GM23338 (cell line): ENCODE measurements around the gene SYNPR.

ENCODE experiments used
- CREB1 ChIP-seq: fragments of 250-450 bp; sonication (Bioruptor Pico); IDR thresholded peaks from 2 replicates; pipeline ENCODE4 v1.5.0; 2020; ENCODE audit warnings: low read depth, mild to moderate bottlenecking, moderate library complexity
- EZH2 ChIP-seq: fragments of 200-600 bp; sonication (generic); IDR thresholded peaks from one replicate; pipeline ENCODE4 v1.8.0; 2017; ENCODE audit warnings: antibody characterized with exemption, mild to moderate bottlenecking, low read depth; ENCODE audit not compliant: unreplicated experiment
- EZH2phosphoT487 ChIP-seq: fragments of 200-600 bp; sonication (generic); IDR thresholded peaks from one replicate; pipeline ENCODE4 v1.8.1; 2018; ENCODE audit warnings: antibody characterized with exemption; ENCODE audit not compliant: unreplicated experiment
- JUNB ChIP-seq: IDR thresholded peaks from one replicate; pipeline ENCODE4 v1.6.1; 2016; ENCODE audit warnings: antibody characterized with exemption; ENCODE audit not compliant: unreplicated experiment
- NANOG ChIP-seq: IDR thresholded peaks from 2 replicates; pipeline ENCODE4 v1.6.1; 2016; ENCODE audit warnings: antibody characterized with exemption, borderline replicate concordance
- POLR2AphosphoS5 ChIP-seq: IDR thresholded peaks from 2 replicates; pipeline ENCODE4 v1.6.1; 2016; ENCODE audit warnings: antibody characterized with exemption, low read depth
- REST ChIP-seq: IDR thresholded peaks from one replicate; pipeline ENCODE4 v1.6.1; 2018; ENCODE audit warnings: antibody characterized with exemption; ENCODE audit not compliant: unreplicated experiment
- TF ChIP-seq, protein P1 (sequence below), 2 experiments: fragments of 200-600 bp in 1 of 2; sonication (generic) in 1 of 2; conservative IDR thresholded peaks; 2 replicates each; pipeline versions ENCODE4 v1.5.1 to v1.6.1; 2016 to 2017; ENCODE audit warnings: antibody characterized with exemption in 2 of 2, low read depth in 2 of 2, mild to moderate bottlenecking in 2 of 2, moderate library complexity in 1 of 2
- TF ChIP-seq, protein P2 (sequence below): IDR thresholded peaks from 2 replicates; pipeline ENCODE4 v1.6.1; 2016; ENCODE audit warnings: antibody characterized with exemption

DNA sequence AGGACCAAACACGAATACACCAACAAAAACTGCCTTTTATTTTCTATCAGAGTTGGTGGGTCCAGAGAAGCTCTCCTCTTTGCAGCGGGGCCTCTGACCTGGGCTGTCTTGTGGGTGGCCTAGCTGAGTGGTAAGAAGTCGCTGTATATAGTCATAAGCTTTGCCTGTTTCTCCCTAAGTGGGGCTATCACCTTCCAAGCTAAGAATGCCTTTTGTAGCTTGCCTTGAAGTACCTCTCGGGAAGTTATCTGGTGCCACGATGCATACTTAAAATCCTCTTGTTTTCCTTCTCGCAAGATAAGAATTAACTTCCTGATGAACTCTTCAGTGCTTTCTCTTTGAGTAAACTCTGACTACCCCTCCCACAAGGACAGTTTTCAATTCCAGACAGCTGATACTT, 178.8 kb downstream of the SYNPR start:
- no peak for TF ChIP-seq POLR2AphosphoS5
- TF ChIP-seq, protein P1, sequence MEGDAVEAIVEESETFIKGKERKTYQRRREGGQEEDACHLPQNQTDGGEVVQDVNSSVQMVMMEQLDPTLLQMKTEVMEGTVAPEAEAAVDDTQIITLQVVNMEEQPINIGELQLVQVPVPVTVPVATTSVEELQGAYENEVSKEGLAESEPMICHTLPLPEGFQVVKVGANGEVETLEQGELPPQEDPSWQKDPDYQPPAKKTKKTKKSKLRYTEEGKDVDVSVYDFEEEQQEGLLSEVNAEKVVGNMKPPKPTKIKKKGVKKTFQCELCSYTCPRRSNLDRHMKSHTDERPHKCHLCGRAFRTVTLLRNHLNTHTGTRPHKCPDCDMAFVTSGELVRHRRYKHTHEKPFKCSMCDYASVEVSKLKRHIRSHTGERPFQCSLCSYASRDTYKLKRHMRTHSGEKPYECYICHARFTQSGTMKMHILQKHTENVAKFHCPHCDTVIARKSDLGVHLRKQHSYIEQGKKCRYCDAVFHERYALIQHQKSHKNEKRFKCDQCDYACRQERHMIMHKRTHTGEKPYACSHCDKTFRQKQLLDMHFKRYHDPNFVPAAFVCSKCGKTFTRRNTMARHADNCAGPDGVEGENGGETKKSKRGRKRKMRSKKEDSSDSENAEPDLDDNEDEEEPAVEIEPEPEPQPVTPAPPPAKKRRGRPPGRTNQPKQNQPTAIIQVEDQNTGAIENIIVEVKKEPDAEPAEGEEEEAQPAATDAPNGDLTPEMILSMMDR (conservative IDR thresholded peaks at IDR 0.05; ENCODE audit: low read depth in 2 of 2) = no peak
- no peak for TF ChIP-seq EZH2
- TF ChIP-seq REST = no peak
- no peak for TF ChIP-seq EZH2phosphoT487
- no peak for TF ChIP-seq CREB1 (CRISPR knock-in tag)
- TF ChIP-seq JUNB = no peak
- no peak for TF ChIP-seq NANOG
- TF ChIP-seq, protein P2, sequence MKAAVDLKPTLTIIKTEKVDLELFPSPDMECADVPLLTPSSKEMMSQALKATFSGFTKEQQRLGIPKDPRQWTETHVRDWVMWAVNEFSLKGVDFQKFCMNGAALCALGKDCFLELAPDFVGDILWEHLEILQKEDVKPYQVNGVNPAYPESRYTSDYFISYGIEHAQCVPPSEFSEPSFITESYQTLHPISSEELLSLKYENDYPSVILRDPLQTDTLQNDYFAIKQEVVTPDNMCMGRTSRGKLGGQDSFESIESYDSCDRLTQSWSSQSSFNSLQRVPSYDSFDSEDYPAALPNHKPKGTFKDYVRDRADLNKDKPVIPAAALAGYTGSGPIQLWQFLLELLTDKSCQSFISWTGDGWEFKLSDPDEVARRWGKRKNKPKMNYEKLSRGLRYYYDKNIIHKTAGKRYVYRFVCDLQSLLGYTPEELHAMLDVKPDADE = no peak
